GM12878 (cell line): ENCODE data around the gene OPN1SW. TPM values are rescaled to one million over a fixed set of nuclear protein-coding genes. Genes with fewer than 3 reads are reported as not detected.

Experiments
- ATAC-seq: fragments of 200-7000 bp; cut with Tn5 transposase; 3 replicates; pipeline ENCODE4 v1.9.1; 2020; ENCODE audit warnings: mild to moderate bottlenecking, moderate library complexity
- BruUV-seq: library from RNA; stranded (reverse); fragments of 400-500 nt; replicated peaks from 2 replicates; lab custom pipeline; 2021; lab: Mats Ljungman, UMichigan
- CTCF ChIA-PET: fragments of 300-600 bp; sonication (Branson Sonifier 250); formaldehyde crosslinking; extraction: SDS; loops from one replicate; lab custom pipeline; 2021; ENCODE audit warnings: inconsistent platforms; lab: Yijun Ruan, JAX
- POLR2A ChIA-PET: fragments of 350-600 bp; formaldehyde crosslinking; extraction: SDS; loops from one replicate; lab custom pipeline; 2021; ENCODE audit warnings: inconsistent platforms; lab: Charles Lee
- RAD21 ChIA-PET: fragments of 300-600 bp; sonication (Branson Sonifier 250); formaldehyde crosslinking; loops from one replicate; lab custom pipeline; 2023; ENCODE audit warnings: antibody characterized with exemption; ENCODE audit not compliant: unreplicated experiment; lab: Charles Lee
- SMC1A ChIA-PET: fragments of 300-600 bp; sonication (Branson Sonifier 250); formaldehyde crosslinking; loops from one replicate; lab custom pipeline; 2023; ENCODE audit not compliant: unreplicated experiment, uncharacterized antibody; lab: Charles Lee
- DNase-seq: peaks from one replicate; pipeline ENCODE4 v3.0.0-alpha.2; 2011; ENCODE audit warnings: low read depth, low spot score
- FAIRE-seq: peaks from 3 replicates; lab custom pipeline; 2011; peaks lifted over from hg19 to GRCh38; lab: Jason Lieb, UNC
- H2AFZ ChIP-seq: 2 replicates; pipeline ENCODE4 v1.6.0; 2011; ENCODE audit warnings: low read depth, low read length, control low read depth; ENCODE audit not compliant: control insufficient read depth
- H3K27ac ChIP-seq: 2 replicates; pipeline ENCODE4 v1.5.1; 2011; ENCODE audit warnings: control low read depth; ENCODE audit not compliant: control insufficient read depth, insufficient read depth
- H3K27me3 ChIP-seq, 2 experiments: replicated peaks in 1 of 2; 2 replicates each; pipeline versions ENCODE4 v1.6.0 to v1.6.1; 2011; ENCODE audit warnings: low read length in 1 of 2; ENCODE audit not compliant: control insufficient read depth in 2 of 2, insufficient read depth in 2 of 2
- H3K36me3 ChIP-seq, 2 experiments: 2 replicates each; pipeline ENCODE4 v1.5.1; 2011; ENCODE audit warnings: low read length in 1 of 2; ENCODE audit not compliant: control insufficient read depth in 2 of 2, insufficient read depth in 2 of 2
- H3K4me1 ChIP-seq: 2 replicates; pipeline ENCODE4 v1.6.1; 2011; ENCODE audit warnings: mild to moderate bottlenecking, low read length, moderate library complexity, mixed read lengths; ENCODE audit not compliant: control insufficient read depth, insufficient read depth
- H3K4me2 ChIP-seq: 2 replicates; pipeline ENCODE4 v1.6.0; 2011; ENCODE audit warnings: control low read depth; ENCODE audit not compliant: control insufficient read depth, insufficient read depth
- H3K4me3 ChIP-seq: fragments of 200-600 bp; sonication (generic); 2 replicates; pipeline ENCODE4 v1.5.1; 2016
- H3K79me2 ChIP-seq: 2 replicates; pipeline ENCODE4 v1.6.0; 2011; ENCODE audit warnings: low read length; ENCODE audit not compliant: control insufficient read depth, insufficient read depth
- H3K9ac ChIP-seq: 2 replicates; pipeline ENCODE4 v1.8.0; 2011; ENCODE audit warnings: low read length, control low read depth, mixed read lengths; ENCODE audit not compliant: control insufficient read depth, insufficient read depth
- H3K9me3 ChIP-seq: replicated peaks from 3 replicates; pipeline ENCODE4 v1.5.1; 2011; ENCODE audit warnings: mild to moderate bottlenecking, low read length; ENCODE audit not compliant: control insufficient read depth, insufficient read depth
- H4K20me1 ChIP-seq: 2 replicates; pipeline ENCODE4 v1.6.0; 2011; ENCODE audit not compliant: control insufficient read depth, insufficient read depth
- JUNB ChIP-seq: IDR thresholded peaks from 2 replicates; pipeline ENCODE4 v1.6.1; 2016; ENCODE audit warnings: antibody characterized with exemption, mild to moderate bottlenecking
- NBN ChIP-seq: fragments of 450-650 bp; IDR thresholded peaks from 2 replicates; pipeline ENCODE4 v1.6.1; 2016
- POLR2AphosphoS2 ChIP-seq: IDR thresholded peaks from 2 replicates; pipeline ENCODE4 v1.6.1; 2011; ENCODE audit warnings: low read depth, mild to moderate bottlenecking, low read length, improper control_type of control experiment, moderate library complexity
- WGBS: methylation state at CpG from one replicate; pipeline ENCODE4 v1.1.6; 2016; ENCODE audit warnings: low lambda C conversion rate; ENCODE audit not compliant: insufficient replicate concordance, insufficient coverage; ENCODE audit errors: missing lambda C conversion rate; 5-methylcytosine and 5-hydroxymethylcytosine counted together
- in situ Hi-C: fragments of 300-500 bp; cut with MboI; formaldehyde crosslinking; loops from 9 replicates; pipeline ENCODE4 v1.14.3; 2018; ENCODE audit warnings: mixed read lengths
- intact Hi-C: fragments of 100-400 bp; cut with micrococcal nuclease; formaldehyde crosslinking; loops from one replicate; pipeline ENCODE4 v1.14.2; 2022; ENCODE audit not compliant: unreplicated experiment
- polyA plus RNA-seq, 11 experiments: library from polyadenylated mRNA; depleted of rRNA in 4 of 11; unstranded in 6 of 11; stranded (reverse) in 5 of 11; fragments of >200 nt; fragmentation: Nextera tagmentation in 4 of 11; fragmentation: Illumina TruSeq in 1 of 11; extraction: Ambion mirVana in 4 of 11; extraction: Trizol in 1 of 11; gene quantifications; 1 replicate in 1 of 11; 2 replicates in 10 of 11; pipeline versions ENCODE4 v1.2.1 to v1.2.3, GENCODE V29; 2011 to 2016; ENCODE audit warnings: inconsistent platforms in 2 of 11, missing spikeins in 2 of 11, low read depth in 1 of 11
- total RNA-seq, 4 experiments: library from RNA; depleted of rRNA in 3 of 4; stranded (reverse); fragments of >200 nt in 3 of 4; fragmentation: Illumina TruSeq in 1 of 4; extraction: Trizol in 1 of 4; gene quantifications; 2 replicates each; pipeline versions ENCODE4 v1.2.1 to v1.2.3, GENCODE V29; 2013 to 2021

OPN1SW gene
- total and polyA plus RNA-seq, 10 of the 15 experiments (the other 5 are each of a cell fraction or from before 2014, with no cell fraction given): 0.11 to 0.35 (median 0.19) TPM; not detected in 6

- no peak for DNase-seq
- RAD21 ChIA-PET: no interaction called here
- no TSS peak for BruUV-seq
- no peak overlapping the region for H3K4me2 ChIP-seq
- no peak overlapping the region for H3K4me3 ChIP-seq
- no peaks in the 10 kb centered on the region; the same call in 2 of the 3 replicates for H3K9me3 ChIP-seq
- SMC1A ChIA-PET: interaction anchor here (1.1 to 1.3 kb wide), 2 partner anchors 9 to 26 kb away, joined by 3 to 5 read pairs; no protein-coding TSS in a partner anchor
- CTCF ChIA-PET: interaction anchor here (1.2 kb wide), 1 partner anchor 10 kb away, joined by 3 read pairs; no protein-coding TSS in a partner anchor
- intact Hi-C loops (no loop called here), in situ Hi-C loops (no loop called here)
- no peak overlapping the region for H3K27ac ChIP-seq
- POLR2A ChIA-PET: interaction anchor here (1.1 kb wide), 1 partner anchor 24 kb away, joined by 3 read pairs; no protein-coding TSS in a partner anchor
- TF ChIP-seq NBN (no peak), JUNB (peak; percentile 42; the same call in 1 of the 2 replicates)
- TF ChIP-seq, all 136 proteins: peak for 1
- Histone ChIP-seq H3K79me2 (no peaks in the 10 kb centered on the region), H3K36me3 (peaks cover 0 to under 1% of the 10 kb centered on the region in 2 experiments; a peak in 2 of 4 replicates), H3K9ac (no peak overlapping the region), H2AFZ (no peak overlapping the region), H4K20me1 (no peaks in the 10 kb centered on the region), H3K4me1 (no peaks in the 10 kb centered on the region), H3K27me3 (no peaks in the 10 kb centered on the region)
- WGBS: 18% methylated on average over 5 of the region's 5 CpGs
- FAIRE-seq (no peak), ATAC-seq (no peak)
These were observed 1.8 kb upstream of the OPN1SW start for GRCh38 chr7:128777156-128778123.

- Histone ChIP-seq H3K36me3 (peaks cover 4 to 10% of the 10 kb centered on the region in 2 experiments; a peak in 3 of 4 replicates), H3K27ac (no peak overlapping the region), H3K4me1 (no peaks in the 10 kb centered on the region), H2AFZ (no peak overlapping the region), H3K79me2 (no peaks in the 10 kb centered on the region), H3K9ac (no peak overlapping the region), H3K9me3 (no peaks in the 10 kb centered on the region; the same call in 2 of the 3 replicates), H3K4me2 (no peak overlapping the region), H3K4me3 (no peak overlapping the region), H3K27me3 (no peaks in the 10 kb centered on the region), H4K20me1 (no peaks in the 10 kb centered on the region)
- 95% methylated on average over 7 of the region's 7 CpGs for WGBS
- TF ChIP-seq POLR2AphosphoS2 (0 out of 2 replicates have a peak, but pooled peaks have one; percentile 24), JUNB (no peak)
- SMC1A ChIA-PET: no interaction called here
- in situ Hi-C loops: no loop called here
- no peak for ATAC-seq
- CTCF ChIA-PET: interaction anchor here (1.0 kb wide), 1 partner anchor 18 kb away, joined by 3 read pairs; no protein-coding TSS in a partner anchor
- FAIRE-seq: no peak
- POLR2A ChIA-PET: no interaction called here
- intact Hi-C loops: no loop called here
- BruUV-seq: no TSS peak
- DNase-seq: no peak
- RAD21 ChIA-PET: no interaction called here
These were observed 673 bp downstream of the OPN1SW start for GRCh38 chr7:128774921-128775320.
